HEK293 (cell line): ENCODE measurements around the gene SPTAN1.

Source experiments
- CTCF ChIA-PET: fragments of 350-600 bp; formaldehyde crosslinking; extraction: SDS; loops from one replicate; lab custom pipeline; 2021; ENCODE audit warnings: antibody characterized with exemption; lab: Yijun Ruan, JAX
- POLR2A ChIA-PET: fragments of 300-600 bp; formaldehyde crosslinking; extraction: SDS; loops from one replicate; lab custom pipeline; 2020; ENCODE audit warnings: antibody characterized with exemption, inconsistent platforms; lab: Yijun Ruan, JAX
- H3K27ac ChIP-seq: fragments of 200-500 bp; sonication (Bioruptor generic); 2 replicates; pipeline ENCODE4 v1.5.1; 2014; ENCODE audit warnings: low read depth, low read length, control low read depth, inconsistent platforms; ENCODE audit errors: extremely low read depth
- H3K36me3 ChIP-seq, 2 experiments: fragments of 200-500 bp in 1 of 2; sonication (Bioruptor generic) in 1 of 2; 1 replicate in 1 of 2; 2 replicates in 1 of 2; pipeline ENCODE4 v1.5.1; 2014 to 2017; ENCODE audit warnings: inconsistent platforms in 2 of 2, low read length in 2 of 2; ENCODE audit not compliant: control insufficient read depth in 2 of 2, insufficient read depth in 1 of 2
- H3K4me1 ChIP-seq: fragments of 200-500 bp; sonication (Bioruptor generic); 2 replicates; pipeline ENCODE4 v1.5.1; 2014; ENCODE audit warnings: mild to moderate bottlenecking, low read length, inconsistent platforms; ENCODE audit not compliant: control insufficient read depth, insufficient read depth
- H3K4me3 ChIP-seq: 2 replicates; pipeline ENCODE4 v1.5.1; 2011; ENCODE audit warnings: low read depth, mild to moderate bottlenecking, control low read depth, low read length, moderate library complexity
- H3K9me3 ChIP-seq: fragments of 200-500 bp; sonication (Bioruptor generic); 2 replicates; pipeline ENCODE4 v1.5.1; 2014; ENCODE audit warnings: low read depth, low read length, inconsistent platforms; ENCODE audit not compliant: control insufficient read depth, insufficient read depth
- GFI1B ChIP-seq: fragments of 450-650 bp; formaldehyde crosslinking; IDR thresholded peaks from 2 replicates; pipeline ENCODE4 v1.5.1; 2016; ENCODE audit warnings: missing biosample characterization, missing genetic modification characterization
- GLIS1 ChIP-seq: fragments of 450-650 bp; formaldehyde crosslinking; IDR thresholded peaks from 2 replicates; pipeline ENCODE4 v1.5.1; 2016; ENCODE audit warnings: missing biosample characterization, missing genetic modification characterization
- KLF7 ChIP-seq: fragments of 450-650 bp; formaldehyde crosslinking; IDR thresholded peaks from 2 replicates; pipeline ENCODE4 v1.5.1; 2016; ENCODE audit warnings: missing biosample characterization, missing genetic modification characterization, borderline replicate concordance
- RBAK ChIP-seq: fragments of 450-650 bp; formaldehyde crosslinking; IDR thresholded peaks from 2 replicates; pipeline ENCODE4 v1.5.1; 2016; ENCODE audit warnings: missing biosample characterization, missing genetic modification characterization
- SCRT2 ChIP-seq: fragments of 450-650 bp; formaldehyde crosslinking; IDR thresholded peaks from 2 replicates; pipeline ENCODE4 v1.5.1; 2016; ENCODE audit warnings: missing biosample characterization, missing genetic modification characterization
- ZBTB48 ChIP-seq: fragments of 450-650 bp; formaldehyde crosslinking; IDR thresholded peaks from 2 replicates; pipeline ENCODE4 v1.5.1; 2016; ENCODE audit warnings: missing biosample characterization, missing genetic modification characterization
- ZEB2 ChIP-seq: fragments of 450-650 bp; formaldehyde crosslinking; IDR thresholded peaks from 2 replicates; pipeline ENCODE4 v1.5.1; 2016; ENCODE audit warnings: missing biosample characterization, missing genetic modification characterization
- ZFHX2 ChIP-seq: fragments of 450-650 bp; formaldehyde crosslinking; conservative IDR thresholded peaks from 2 replicates; pipeline ENCODE4 v1.5.1; 2016; ENCODE audit warnings: missing biosample characterization, missing genetic modification characterization
- ZFP3 ChIP-seq: fragments of 450-650 bp; formaldehyde crosslinking; IDR thresholded peaks from 2 replicates; pipeline ENCODE4 v1.5.1; 2016; ENCODE audit warnings: low read depth, missing biosample characterization, missing genetic modification characterization
- ZFP69B ChIP-seq: fragments of 450-650 bp; formaldehyde crosslinking; IDR thresholded peaks from 2 replicates; pipeline ENCODE4 v1.5.1; 2016; ENCODE audit warnings: missing biosample characterization, missing genetic modification characterization
- ZIC2 ChIP-seq: fragments of 450-650 bp; formaldehyde crosslinking; IDR thresholded peaks from 2 replicates; pipeline ENCODE4 v1.5.1; 2016; ENCODE audit warnings: missing biosample characterization, missing genetic modification characterization
- ZNF121 ChIP-seq: fragments of 450-650 bp; formaldehyde crosslinking; IDR thresholded peaks from 2 replicates; pipeline ENCODE4 v1.5.1; 2016; ENCODE audit warnings: missing biosample characterization, missing genetic modification characterization
- ZNF174 ChIP-seq: fragments of 450-650 bp; formaldehyde crosslinking; IDR thresholded peaks from 2 replicates; pipeline ENCODE4 v1.5.0; 2017; ENCODE audit warnings: missing biosample characterization, mild to moderate bottlenecking, missing genetic modification characterization
- ZNF23 ChIP-seq: fragments of 450-650 bp; formaldehyde crosslinking; IDR thresholded peaks from 2 replicates; pipeline ENCODE4 v1.5.1; 2016; ENCODE audit warnings: missing biosample characterization, missing genetic modification characterization, borderline replicate concordance
- ZNF354C ChIP-seq: fragments of 450-650 bp; formaldehyde crosslinking; IDR thresholded peaks from 2 replicates; pipeline ENCODE4 v1.5.1; 2016; ENCODE audit warnings: missing biosample characterization, missing genetic modification characterization, low read depth, borderline replicate concordance
- ZNF394 ChIP-seq: fragments of 450-650 bp; formaldehyde crosslinking; IDR thresholded peaks from 2 replicates; pipeline ENCODE4 v1.5.1; 2016; ENCODE audit warnings: missing biosample characterization, missing genetic modification characterization, mild to moderate bottlenecking, moderate library complexity, borderline replicate concordance
- ZNF426 ChIP-seq: fragments of 450-650 bp; formaldehyde crosslinking; IDR thresholded peaks from 2 replicates; pipeline ENCODE4 v1.5.1; 2017; ENCODE audit warnings: missing biosample characterization, missing genetic modification characterization, mild to moderate bottlenecking, inconsistent platforms, moderate library complexity
- ZNF501 ChIP-seq: fragments of 450-650 bp; formaldehyde crosslinking; IDR thresholded peaks from 2 replicates; pipeline ENCODE4 v1.5.1; 2016; ENCODE audit warnings: missing biosample characterization, missing genetic modification characterization
- ZNF514 ChIP-seq: fragments of 450-650 bp; formaldehyde crosslinking; IDR thresholded peaks from 2 replicates; pipeline ENCODE4 v1.5.1; 2016; ENCODE audit warnings: missing biosample characterization, missing genetic modification characterization
- ZNF623 ChIP-seq: fragments of 450-650 bp; formaldehyde crosslinking; IDR thresholded peaks from 2 replicates; pipeline ENCODE4 v1.5.1; 2016; ENCODE audit warnings: missing biosample characterization, missing genetic modification characterization
- ZNF626 ChIP-seq: fragments of 450-650 bp; sonication (Bioruptor Pico); formaldehyde crosslinking; IDR thresholded peaks from 2 replicates; pipeline ENCODE4 v1.5.1; 2018; ENCODE audit warnings: missing biosample characterization, missing genetic modification characterization, inconsistent platforms
- ZNF707 ChIP-seq: fragments of 450-650 bp; formaldehyde crosslinking; IDR thresholded peaks from 2 replicates; pipeline ENCODE4 v1.5.1; 2016; ENCODE audit warnings: missing biosample characterization, missing genetic modification characterization
- ZNF785 ChIP-seq: fragments of 450-650 bp; formaldehyde crosslinking; IDR thresholded peaks from 2 replicates; pipeline ENCODE4 v1.5.1; 2016; ENCODE audit warnings: missing biosample characterization, missing genetic modification characterization
- TF ChIP-seq, protein P1 (sequence below): fragments of 450-650 bp; formaldehyde crosslinking; IDR thresholded peaks from 2 replicates; pipeline ENCODE4 v1.5.1; 2016; ENCODE audit warnings: missing biosample characterization, missing genetic modification characterization
- TF ChIP-seq, protein P2 (sequence below): fragments of 450-650 bp; formaldehyde crosslinking; IDR thresholded peaks from 2 replicates; pipeline ENCODE4 v1.5.1; 2017; ENCODE audit warnings: missing biosample characterization, missing genetic modification characterization
- TF ChIP-seq, protein P3 (sequence below): fragments of 450-650 bp; formaldehyde crosslinking; IDR thresholded peaks from 2 replicates; pipeline ENCODE4 v1.5.1; 2016; ENCODE audit warnings: missing biosample characterization, missing genetic modification characterization

The SPTAN1 gene

DNA sequence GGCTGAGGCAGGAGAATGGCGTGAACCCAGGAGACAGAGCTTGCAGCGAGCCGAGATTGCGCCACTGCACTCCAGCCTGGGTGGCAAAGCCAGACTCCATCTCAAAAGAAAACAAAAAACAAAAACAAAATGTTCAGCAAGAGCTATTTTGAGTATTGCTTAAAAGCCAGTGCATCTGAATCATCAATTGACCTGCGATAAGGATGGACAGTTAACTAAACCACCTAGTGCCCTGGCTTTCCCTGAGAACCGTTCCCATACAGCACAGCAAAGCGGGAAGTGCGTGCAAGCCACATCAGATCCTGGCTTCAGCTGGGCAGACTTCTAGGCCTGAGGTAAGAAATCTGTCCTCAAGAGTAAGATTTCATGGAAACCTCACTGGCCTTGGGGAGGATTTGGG lies 101.5 kb downstream of the SPTAN1 start:
- Histone ChIP-seq H3K4me1 (no peaks in the 10 kb centered on the region), H3K4me3 (no peak overlapping the region), H3K9me3 (no peaks in the 10 kb centered on the region), H3K36me3 (peaks cover 0 to 18% of the 10 kb centered on the region in 2 experiments; a peak in 2 of 3 replicates), H3K27ac (no peak overlapping the region)
- no peak for TF ChIP-seq ZFP69B (tag by site-specific recombination)
- POLR2A ChIA-PET: no interaction called here
- CTCF ChIA-PET: interaction anchor here (0.6 to 0.8 kb wide), 3 partner anchors 18 to 843 kb away, joined by 3 to 6 read pairs (median 4); no protein-coding TSS in a partner anchor

DNA sequence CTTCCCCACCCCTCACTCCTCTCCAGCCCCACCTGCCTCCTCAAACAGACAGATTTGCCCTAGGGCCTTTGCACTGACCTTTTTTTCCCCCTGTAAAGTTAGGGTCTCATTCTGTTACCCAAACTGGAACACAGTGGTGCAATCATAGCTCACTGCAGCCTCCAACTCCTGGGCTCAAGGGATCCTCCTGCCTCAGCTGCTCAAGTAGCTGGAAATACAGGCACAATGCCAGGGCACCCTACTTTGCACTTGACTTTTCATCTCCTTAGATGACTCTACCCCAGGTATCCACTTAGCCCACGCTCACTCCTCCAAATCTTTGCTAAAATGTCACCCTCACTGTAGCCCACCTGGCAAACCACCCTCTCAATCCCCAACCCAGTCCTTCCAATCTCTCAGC lies 102.1 kb downstream of the SPTAN1 start:
- peaks cover 0 to 13% of the 10 kb centered on the region in 2 experiments; a peak in 2 of 3 replicates for H3K36me3 ChIP-seq
- TF ChIP-seq ZNF394: peak; percentile 18; the same call in 1 of the 2 replicates
- peak; percentile 35; the same call in 1 of the 2 replicates for TF ChIP-seq ZBTB48 (tag by site-specific recombination)
- TF ChIP-seq ZNF707 (tag by site-specific recombination): no peak
- TF ChIP-seq ZNF623: peak; percentile 56
- TF ChIP-seq, all 188 proteins: peak for 3
- POLR2A ChIA-PET: interaction anchor here (0.6 to 0.8 kb wide), 2 partner anchors 9 to 150 kb away, joined by 3 to 6 read pairs; no protein-coding TSS in a partner anchor
- Histone ChIP-seq H3K27ac (no peak overlapping the region), H3K9me3 (no peaks in the 10 kb centered on the region), H3K4me3 (no peak overlapping the region), H3K4me1 (no peaks in the 10 kb centered on the region)
- CTCF ChIA-PET: interaction anchor here (0.5 to 0.8 kb wide), 3 partner anchors 19 to 720 kb away, joined by 3 to 4 read pairs (median 3); no protein-coding TSS in a partner anchor

DNA sequence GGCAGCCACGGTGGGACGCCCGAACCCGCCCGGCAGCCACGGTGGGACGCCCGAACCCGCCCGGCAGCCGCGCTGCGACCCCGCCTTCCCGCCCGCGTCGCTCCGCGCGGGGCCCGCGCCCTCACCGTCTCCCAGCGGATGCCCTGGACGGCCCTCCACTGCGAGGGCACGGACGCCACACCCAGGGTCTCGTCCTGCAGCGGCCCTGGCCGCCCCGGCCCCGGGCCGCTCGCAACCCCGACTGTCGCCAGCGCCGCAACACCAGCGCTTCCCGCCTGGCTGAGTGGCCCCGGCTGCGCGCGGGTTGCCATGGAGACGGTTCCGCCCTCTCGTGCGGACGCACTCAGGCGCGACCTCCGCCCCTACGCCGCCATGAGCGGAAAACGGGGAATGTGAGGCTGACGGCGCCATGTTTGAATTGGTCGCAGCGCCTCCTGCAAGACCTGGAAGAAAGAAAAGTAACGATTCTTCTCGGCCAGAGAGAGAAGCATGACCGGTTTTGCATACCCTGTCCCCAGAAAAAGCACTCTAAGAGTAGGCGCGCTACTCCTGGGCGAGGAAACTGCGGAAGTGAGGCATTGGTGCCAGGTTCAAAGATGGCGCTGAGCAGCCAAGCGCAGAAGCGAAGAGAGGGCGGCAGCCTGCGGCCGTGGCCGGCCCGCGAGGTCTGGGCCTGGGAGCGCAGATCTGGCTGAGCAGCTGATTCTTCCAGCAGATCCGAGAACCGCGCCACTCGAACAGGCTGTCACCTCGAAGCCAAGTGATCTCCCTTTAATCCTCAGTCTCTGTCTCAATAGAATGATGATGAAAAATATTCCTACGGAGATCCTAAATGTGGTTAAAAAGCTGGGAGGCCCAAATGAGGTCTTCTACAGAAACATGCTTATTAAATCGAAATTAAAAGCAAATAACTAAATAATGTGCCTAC lies 104.3 kb downstream of the SPTAN1 start, which contains the start of gene DYNC2I2:
Gene DYNC2I2, minus strand, starts transcription at position 432 of the 928 bp plus-strand sequence. Its CDS starts 121 bp downstream, at position 311.
- peaks cover 0 to 2% of the 10 kb centered on the region in 2 experiments; a peak in 2 of 3 replicates for H3K36me3 ChIP-seq
- peak within 1 kb of the TSS; percentile 90 for H3K27ac ChIP-seq
- POLR2A ChIA-PET: interaction anchor here (1.6 to 1.8 kb wide), 3 partner anchors 21 to 33 kb away, joined by 4 to 12 read pairs (median 6); partner anchors contain the start of gene SET
- CTCF ChIA-PET: interaction anchor here (0.6 kb wide), 2 partner anchors 215 to 332 kb away, joined by 3 read pairs; no protein-coding TSS in a partner anchor
- H3K9me3 ChIP-seq: no peaks in the 10 kb centered on the region
- peak within 1 kb of the TSS; percentile 69 for H3K4me3 ChIP-seq
- no peaks in the 10 kb centered on the region for H3K4me1 ChIP-seq
- TF ChIP-seq ZNF501 (tag by site-specific recombination): peak; percentile 98
- no peak for TF ChIP-seq ZNF785
- TF ChIP-seq ZFHX2 (tag by site-specific recombination): peak; percentile 84
- TF ChIP-seq ZNF707 (tag by site-specific recombination): no peak
- TF ChIP-seq ZNF623: peak; percentile 31; the same call in 1 of the 2 replicates
- TF ChIP-seq ZEB2 (tag by site-specific recombination): peak; percentile 100
- TF ChIP-seq RBAK: no peak
- peak; percentile 98 for TF ChIP-seq KLF7 (tag by site-specific recombination)
- TF ChIP-seq ZNF23 (tag by site-specific recombination): no peak
- TF ChIP-seq, protein P1, sequence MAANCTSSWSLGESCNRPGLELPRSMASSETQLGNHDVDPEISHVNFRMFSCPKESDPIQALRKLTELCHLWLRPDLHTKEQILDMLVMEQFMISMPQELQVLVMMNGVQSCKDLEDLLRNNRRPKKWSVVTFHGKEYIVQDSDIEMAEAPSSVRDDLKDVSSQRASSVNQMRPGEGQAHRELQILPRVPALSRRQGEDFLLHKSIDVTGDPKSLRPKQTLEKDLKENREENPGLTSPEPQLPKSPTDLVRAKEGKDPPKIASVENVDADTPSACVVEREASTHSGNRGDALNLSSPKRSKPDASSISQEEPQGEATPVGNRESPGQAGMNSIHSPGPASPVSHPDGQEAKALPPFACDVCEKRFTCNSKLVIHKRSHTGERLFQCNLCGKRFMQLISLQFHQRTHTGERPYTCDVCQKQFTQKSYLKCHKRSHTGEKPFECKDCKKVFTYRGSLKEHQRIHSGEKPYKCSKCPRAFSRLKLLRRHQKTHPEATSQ: 0 out of 2 replicates have a peak, but pooled peaks have one; percentile 12
- TF ChIP-seq GLIS1 (tag by site-specific recombination): peak; percentile 42; the same call in 1 of the 2 replicates
- TF ChIP-seq ZFP3: no peak
- TF ChIP-seq ZNF354C (tag by site-specific recombination): no peak
- TF ChIP-seq, protein P2, sequence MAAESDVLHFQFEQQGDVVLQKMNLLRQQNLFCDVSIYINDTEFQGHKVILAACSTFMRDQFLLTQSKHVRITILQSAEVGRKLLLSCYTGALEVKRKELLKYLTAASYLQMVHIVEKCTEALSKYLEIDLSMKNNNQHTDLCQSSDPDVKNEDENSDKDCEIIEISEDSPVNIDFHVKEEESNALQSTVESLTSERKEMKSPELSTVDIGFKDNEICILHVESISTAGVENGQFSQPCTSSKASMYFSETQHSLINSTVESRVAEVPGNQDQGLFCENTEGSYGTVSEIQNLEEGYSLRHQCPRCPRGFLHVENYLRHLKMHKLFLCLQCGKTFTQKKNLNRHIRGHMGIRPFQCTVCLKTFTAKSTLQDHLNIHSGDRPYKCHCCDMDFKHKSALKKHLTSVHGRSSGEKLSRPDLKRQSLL (tag by site-specific recombination): no peak; the same call in 1 of the 2 replicates
- TF ChIP-seq ZIC2 (tag by site-specific recombination): peak; percentile 41; the same call in 1 of the 2 replicates
- TF ChIP-seq, protein P3, sequence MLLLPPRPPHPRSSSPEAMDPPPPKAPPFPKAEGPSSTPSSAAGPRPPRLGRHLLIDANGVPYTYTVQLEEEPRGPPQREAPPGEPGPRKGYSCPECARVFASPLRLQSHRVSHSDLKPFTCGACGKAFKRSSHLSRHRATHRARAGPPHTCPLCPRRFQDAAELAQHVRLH (tag by site-specific recombination): peak; percentile 95
- no peak for TF ChIP-seq GFI1B (tag by site-specific recombination)
- no peak for TF ChIP-seq ZNF426 (tag by site-specific recombination)
- no peak for TF ChIP-seq ZNF626 (tag by site-specific recombination)
- TF ChIP-seq ZNF514 (tag by site-specific recombination): no peak
- no peak for TF ChIP-seq ZNF121 (tag by site-specific recombination)
- TF ChIP-seq SCRT2 (tag by site-specific recombination): peak; percentile 73
- TF ChIP-seq ZNF174 (tag by site-specific recombination): no peak
